GM19025 (cell line): ENCODE measurements around the gene TRMO.

Experiments
- ATAC-seq: cut with Tn5 transposase; IDR thresholded peaks from one replicate; pipeline ENCODE4 v1.9.1; 2021; ENCODE audit warnings: mild to moderate bottlenecking, low read depth, moderate library complexity; ENCODE audit not compliant: unreplicated experiment

The TRMO gene

GRCh38 chr9:97940741-97941140 is 18.4 kb upstream of the TRMO start:
- ATAC-seq: no peak

GRCh38 chr9:97940233-97940632 is 17.9 kb upstream of the TRMO start:
- no peak for ATAC-seq

- peak; percentile 57 for ATAC-seq
These were observed 15.9 kb upstream of the TRMO start, which contains the start of gene HEMGN for GRCh38 chr9:97938081-97938644. HEMGN (minus strand) TSS chr9:97938172; CDS start chr9:97938136, 36 bp downstream.

GRCh38 chr9:97936998-97937397 is 14.7 kb upstream of the TRMO start:
- no peak for ATAC-seq

GRCh38 chr9:97935276-97935675 is 13.0 kb upstream of the TRMO start:
- ATAC-seq: no peak

- ATAC-seq: no peak
These were observed 12.2 kb upstream of the TRMO start for GRCh38 chr9:97934321-97935115.

- ATAC-seq: no peak
These were observed 11.1 kb upstream of the TRMO start for GRCh38 chr9:97933297-97933998.

GRCh38 chr9:97930972-97931371 is 8.7 kb upstream of the TRMO start:
- ATAC-seq: no peak

GRCh38 chr9:97928986-97929604 is 6.8 kb upstream of the TRMO start:
- no peak for ATAC-seq

- no peak for ATAC-seq
These were observed 3.4 kb upstream of the TRMO start for GRCh38 chr9:97925497-97926334.

GRCh38 chr9:97924386-97924785 is 2.1 kb upstream of the TRMO start:
- ATAC-seq: no peak

- ATAC-seq: no peak
These were observed 1.3 kb upstream of the TRMO start for GRCh38 chr9:97923529-97924108.

GRCh38 chr9:97919217-97919813 is 3.0 kb downstream of the TRMO start:
- ATAC-seq: no peak

GRCh38 chr9:97918611-97919010 is 3.7 kb downstream of the TRMO start:
- no peak for ATAC-seq

GRCh38 chr9:97911970-97912369 is 10.3 kb downstream of the TRMO start:
- no peak for ATAC-seq

- ATAC-seq: no peak
These were observed 10.8 kb downstream of the TRMO start for GRCh38 chr9:97911528-97911927.

GRCh38 chr9:97910357-97910756 is 11.9 kb downstream of the TRMO start:
- no peak for ATAC-seq

- no peak for ATAC-seq
These were observed 13.6 kb downstream of the TRMO start for GRCh38 chr9:97908705-97909104.

GRCh38 chr9:97907632-97908031 is 14.7 kb downstream of the TRMO start:
- no peak for ATAC-seq
